Choroid plexus epithelial cell (primary cell): Measurements from ENCODE around the gene NDUFA8.
A peak's percentile ranks its signal among the peaks of the same experiment; 100 is the strongest.

ENCODE experiments used
- DNase-seq: peaks from one replicate; pipeline ENCODE4 v3.0.0-alpha.2; 2010; ENCODE audit warnings: low read depth
- H3K4me3 ChIP-seq: 2 replicates; pipeline ENCODE4 v1.5.1; 2011; ENCODE audit warnings: low read depth, mild to moderate bottlenecking, control low read depth, low read length, moderate library complexity
- TF ChIP-seq, protein P1 (sequence below): conservative IDR thresholded peaks from 2 replicates; pipeline ENCODE4 v1.5.1; 2011; ENCODE audit warnings: low read depth, mild to moderate bottlenecking, control low read depth, inconsistent platforms, low read length, moderate library complexity

NDUFA8 gene

DNA sequence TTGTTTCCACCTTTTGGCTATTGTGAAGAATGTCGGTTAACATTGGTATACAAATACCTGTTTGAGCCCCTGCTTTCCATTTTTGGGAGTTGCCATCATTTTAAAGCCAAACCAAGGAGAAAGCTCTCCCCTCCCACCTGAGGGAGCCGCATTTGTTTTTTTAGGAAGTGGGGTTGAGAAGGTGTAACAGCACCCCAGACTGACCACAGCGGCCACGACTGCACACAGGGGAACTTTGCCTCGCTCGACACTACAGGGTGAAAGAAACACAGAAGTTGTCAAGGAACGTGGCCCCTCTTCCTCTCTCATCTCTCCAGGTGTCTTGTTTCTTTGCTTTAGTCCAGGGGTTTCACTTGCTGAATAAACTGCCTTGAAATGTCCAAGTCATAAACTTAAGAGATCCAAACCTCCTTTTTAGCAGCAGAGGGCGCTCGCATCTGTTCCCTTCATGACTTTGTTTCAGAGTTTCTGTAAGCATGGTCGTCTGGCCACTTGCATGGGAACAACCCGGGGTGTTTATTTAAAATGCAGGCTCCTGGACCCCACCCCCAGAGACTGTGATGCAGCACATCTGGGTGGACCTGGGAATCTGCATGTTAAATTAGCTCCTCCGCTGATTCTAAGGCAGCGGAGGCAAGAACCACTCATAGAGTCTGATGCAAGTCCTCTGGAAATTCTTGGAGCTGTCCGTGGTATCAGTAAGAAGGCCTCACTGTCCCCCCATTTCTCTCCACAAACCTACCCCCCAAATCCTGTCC, 64.4 kb downstream of the NDUFA8 start:
- no peak overlapping the region for H3K4me3 ChIP-seq
- peak; percentile 84 for DNase-seq
- TF ChIP-seq, protein P1, sequence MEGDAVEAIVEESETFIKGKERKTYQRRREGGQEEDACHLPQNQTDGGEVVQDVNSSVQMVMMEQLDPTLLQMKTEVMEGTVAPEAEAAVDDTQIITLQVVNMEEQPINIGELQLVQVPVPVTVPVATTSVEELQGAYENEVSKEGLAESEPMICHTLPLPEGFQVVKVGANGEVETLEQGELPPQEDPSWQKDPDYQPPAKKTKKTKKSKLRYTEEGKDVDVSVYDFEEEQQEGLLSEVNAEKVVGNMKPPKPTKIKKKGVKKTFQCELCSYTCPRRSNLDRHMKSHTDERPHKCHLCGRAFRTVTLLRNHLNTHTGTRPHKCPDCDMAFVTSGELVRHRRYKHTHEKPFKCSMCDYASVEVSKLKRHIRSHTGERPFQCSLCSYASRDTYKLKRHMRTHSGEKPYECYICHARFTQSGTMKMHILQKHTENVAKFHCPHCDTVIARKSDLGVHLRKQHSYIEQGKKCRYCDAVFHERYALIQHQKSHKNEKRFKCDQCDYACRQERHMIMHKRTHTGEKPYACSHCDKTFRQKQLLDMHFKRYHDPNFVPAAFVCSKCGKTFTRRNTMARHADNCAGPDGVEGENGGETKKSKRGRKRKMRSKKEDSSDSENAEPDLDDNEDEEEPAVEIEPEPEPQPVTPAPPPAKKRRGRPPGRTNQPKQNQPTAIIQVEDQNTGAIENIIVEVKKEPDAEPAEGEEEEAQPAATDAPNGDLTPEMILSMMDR, result peak; percentile 81
